Ectodermal cell (in vitro differentiated cells): ENCODE data around the gene CTCF.

Source experiments
- H3K27ac ChIP-seq: 2 replicates; pipeline ENCODE4 v1.7.0; 2013; ENCODE audit warnings: mild to moderate bottlenecking, low read depth, low read length; ENCODE audit not compliant: insufficient read depth, poor library complexity, severe bottlenecking
- H3K27me3 ChIP-seq: 2 replicates; pipeline ENCODE4 v1.7.0; 2013; ENCODE audit warnings: mild to moderate bottlenecking, low read length; ENCODE audit not compliant: insufficient read depth, control insufficient read depth, poor library complexity, severe bottlenecking
- H3K36me3 ChIP-seq: one replicate; pipeline ENCODE4 v1.7.0; 2013; ENCODE audit warnings: low read length; ENCODE audit not compliant: control insufficient read depth, insufficient read depth
- H3K4me1 ChIP-seq: one replicate; pipeline ENCODE4 v1.7.0; 2013; ENCODE audit warnings: low read length; ENCODE audit not compliant: control insufficient read depth, insufficient read depth
- H3K4me3 ChIP-seq: 2 replicates; pipeline ENCODE4 v1.7.0; 2013; ENCODE audit warnings: low read depth, low read length, control low read depth; ENCODE audit not compliant: insufficient read depth
- H3K9me3 ChIP-seq: 2 replicates; pipeline ENCODE4 v1.7.0; 2013; ENCODE audit warnings: mild to moderate bottlenecking, low read length, moderate library complexity; ENCODE audit not compliant: control insufficient read depth
- WGBS, 2 experiments: methylation state at CpG; one replicate each; pipeline ENCODE4 v1.1.7; 2013; ENCODE audit warnings: missing lambda C conversion rate in 2 of 2; 5-methylcytosine and 5-hydroxymethylcytosine counted together

The CTCF gene

DNA sequence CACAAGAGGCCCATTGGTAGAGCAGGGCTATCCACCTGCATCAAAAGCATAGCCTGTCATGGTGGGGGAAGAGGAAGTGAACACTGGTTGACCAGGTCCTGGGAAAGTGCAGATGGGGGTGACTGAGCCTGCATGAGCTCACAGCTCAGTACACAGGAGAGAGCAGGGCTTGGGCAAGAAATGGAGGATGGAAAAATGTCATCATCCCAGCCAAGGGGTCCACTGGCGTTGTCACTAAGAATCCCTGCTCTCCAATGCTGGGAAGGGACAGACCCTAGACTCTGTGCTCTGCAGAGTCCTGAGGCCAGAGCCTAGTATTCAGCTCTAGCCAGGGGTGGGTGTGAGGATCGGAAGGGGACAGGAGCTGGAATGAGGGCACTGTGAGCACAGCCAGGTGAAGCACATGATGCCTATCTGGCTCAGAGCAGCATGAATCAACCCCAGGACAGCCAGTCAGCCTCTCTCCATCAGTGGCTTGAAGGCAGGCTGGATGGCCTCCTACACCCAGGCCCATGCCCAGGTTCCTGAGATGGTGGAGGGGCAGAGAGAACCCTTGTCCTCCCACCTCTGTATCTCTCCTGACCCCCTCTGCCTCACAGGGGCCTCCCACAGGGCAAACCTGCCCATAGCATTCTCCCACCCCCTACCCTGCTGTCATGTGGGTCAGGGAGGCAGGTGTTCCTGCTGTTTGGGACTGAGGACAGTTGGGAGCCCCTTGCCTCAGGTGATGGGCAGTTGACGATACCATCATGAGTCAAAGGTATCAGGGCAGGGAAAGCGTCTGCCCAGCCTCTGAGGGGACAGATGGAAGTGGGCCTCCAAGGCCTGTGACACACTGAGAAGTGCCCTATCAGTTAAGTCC is 13.8 kb upstream of the CTCF start:
- 92 to 93% methylated on average over 4 of the region's 4 CpGs for WGBS, 2 experiments
- Histone ChIP-seq H3K4me3 (no peak overlapping the region), H3K9me3 (no peaks in the 10 kb centered on the region), H3K4me1 (no peaks in the 10 kb centered on the region), H3K27me3 (no peaks in the 10 kb centered on the region), H3K27ac (no peak overlapping the region), H3K36me3 (no peaks in the 10 kb centered on the region)

DNA sequence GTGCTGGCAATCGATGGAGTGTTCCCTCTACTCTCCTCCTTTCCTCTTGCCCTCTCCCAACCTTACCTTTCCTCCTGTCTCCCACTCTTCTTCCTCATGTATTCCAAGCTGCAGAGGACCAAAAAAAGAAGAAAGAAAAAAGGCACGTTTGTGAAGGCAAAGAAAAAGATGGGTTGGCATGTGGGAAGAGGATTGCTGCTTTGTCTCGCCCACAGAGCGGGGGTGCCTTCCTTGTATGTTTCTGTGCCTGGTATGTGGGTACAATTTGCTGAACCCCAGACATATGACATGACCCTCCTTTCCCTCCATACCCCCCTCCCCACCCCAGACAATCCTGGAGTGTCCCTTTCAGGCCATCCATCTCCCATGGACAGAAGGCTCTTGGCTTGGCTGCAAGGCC is 13.1 kb upstream of the CTCF start:
- H3K4me1 ChIP-seq: no peaks in the 10 kb centered on the region
- 88 to 96% methylated on average over 4 of the region's 4 CpGs for WGBS, 2 experiments
- H3K27me3 ChIP-seq: no peaks in the 10 kb centered on the region
- H3K36me3 ChIP-seq: no peaks in the 10 kb centered on the region
- H3K9me3 ChIP-seq: no peaks in the 10 kb centered on the region
- H3K27ac ChIP-seq: no peak overlapping the region
- no peak overlapping the region for H3K4me3 ChIP-seq

DNA sequence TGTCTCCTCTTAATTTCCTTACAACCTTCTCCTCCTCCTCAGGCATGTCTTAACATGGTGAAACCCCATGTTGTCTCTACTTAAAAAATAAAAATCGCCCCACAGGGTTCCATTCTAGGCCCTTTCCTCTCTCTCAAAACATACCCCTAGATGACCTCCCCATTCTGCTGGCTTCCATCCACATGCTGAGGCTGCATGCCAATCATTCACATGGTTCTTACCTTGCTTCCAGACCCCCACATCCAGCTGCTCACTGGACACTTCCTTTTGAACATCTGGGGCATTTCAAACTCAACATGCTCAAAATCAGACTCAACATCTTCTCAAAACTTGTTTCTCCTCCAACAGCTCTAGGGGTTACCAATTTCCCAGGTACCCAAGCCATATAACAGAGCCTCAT is 12.4 kb upstream of the CTCF start:
- Histone ChIP-seq H3K9me3 (no peaks in the 10 kb centered on the region), H3K36me3 (no peaks in the 10 kb centered on the region), H3K27ac (no peak overlapping the region), H3K4me3 (no peak overlapping the region), H3K4me1 (no peaks in the 10 kb centered on the region), H3K27me3 (no peaks in the 10 kb centered on the region)
- 81 to 84% methylated on average over 1 of the region's 1 CpG for WGBS, 2 experiments

DNA sequence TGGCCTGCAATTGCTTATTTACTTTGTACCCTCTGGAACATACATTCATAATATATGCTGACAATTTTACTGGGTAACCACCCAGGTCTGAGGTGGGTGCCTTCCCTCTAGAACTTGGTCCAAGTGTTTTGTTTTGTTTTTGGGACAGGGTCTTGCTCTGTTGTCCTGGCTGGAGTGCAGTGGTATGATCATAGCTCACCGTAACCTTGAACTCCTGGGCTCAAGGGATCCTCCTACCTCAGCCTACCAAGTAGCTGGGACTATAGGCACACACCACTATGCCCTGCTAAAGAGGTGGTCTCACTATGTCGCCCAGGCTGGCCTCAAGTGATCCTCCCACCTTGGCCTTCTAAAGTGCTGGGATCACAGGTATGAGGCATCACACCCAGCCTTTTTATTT is 11.2 kb upstream of the CTCF start:
- Histone ChIP-seq H3K36me3 (no peaks in the 10 kb centered on the region), H3K27me3 (no peaks in the 10 kb centered on the region)
- 91 to 93% methylated on average over 2 of the region's 2 CpGs for WGBS, 2 experiments

DNA sequence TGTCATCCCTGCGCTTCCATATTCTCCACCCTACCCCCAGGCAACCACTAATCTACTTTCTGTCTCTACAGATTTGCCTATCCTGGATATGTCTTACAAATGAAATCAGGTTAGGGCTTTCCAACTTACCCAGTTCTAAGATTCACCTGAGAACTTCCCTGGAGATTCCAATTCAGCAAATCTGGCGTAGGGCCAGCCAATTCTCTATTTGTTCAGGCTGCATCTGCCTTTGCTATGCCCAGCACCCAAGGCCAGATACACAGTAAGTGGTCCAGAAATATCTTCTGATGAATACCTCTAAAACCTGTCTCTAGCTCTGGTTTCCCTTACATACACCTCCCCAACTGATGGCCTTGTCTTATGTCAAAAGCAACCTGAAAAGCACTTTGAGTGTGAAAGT is 10.4 kb upstream of the CTCF start:
- Histone ChIP-seq H3K4me1 (no peaks in the 10 kb centered on the region), H3K27ac (no peak overlapping the region), H3K36me3 (no peaks in the 10 kb centered on the region), H3K9me3 (no peaks in the 10 kb centered on the region), H3K4me3 (no peak overlapping the region), H3K27me3 (no peaks in the 10 kb centered on the region)
- 93 to 95% methylated on average over 2 of the region's 2 CpGs for WGBS, 2 experiments

More for the DNA sequence above, 11.2 kb upstream of the CTCF start:
- no peak overlapping the region for H3K27ac ChIP-seq
- H3K4me1 ChIP-seq: no peaks in the 10 kb centered on the region
- H3K4me3 ChIP-seq: no peak overlapping the region
- H3K9me3 ChIP-seq: no peaks in the 10 kb centered on the region

DNA sequence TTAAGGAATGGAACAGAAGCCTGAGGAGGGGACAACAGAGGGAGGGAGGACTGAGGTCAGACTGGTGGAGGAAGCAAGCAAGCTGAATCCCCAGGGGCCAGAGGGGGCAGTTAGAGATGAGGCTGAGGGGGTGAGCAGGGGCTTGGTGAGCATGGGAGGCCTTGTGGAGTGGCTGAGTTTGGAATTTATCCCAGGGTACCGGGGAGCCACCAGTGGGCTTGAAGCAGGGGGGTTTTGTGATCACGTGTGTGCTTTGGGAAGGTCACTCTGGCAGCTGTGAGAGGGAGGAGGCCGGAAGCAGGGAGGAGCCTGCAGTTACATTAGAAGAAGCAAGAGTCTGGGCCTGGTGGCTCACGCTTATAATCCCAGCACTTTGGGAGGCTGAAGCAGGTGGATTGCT is 9.8 kb upstream of the CTCF start:
- Histone ChIP-seq H3K36me3 (no peaks in the 10 kb centered on the region), H3K4me3 (no peak overlapping the region), H3K9me3 (no peaks in the 10 kb centered on the region), H3K27ac (no peak overlapping the region), H3K27me3 (no peaks in the 10 kb centered on the region), H3K4me1 (no peaks in the 10 kb centered on the region)
- 65 to 78% methylated on average over 4 of the region's 4 CpGs for WGBS, 2 experiments

DNA sequence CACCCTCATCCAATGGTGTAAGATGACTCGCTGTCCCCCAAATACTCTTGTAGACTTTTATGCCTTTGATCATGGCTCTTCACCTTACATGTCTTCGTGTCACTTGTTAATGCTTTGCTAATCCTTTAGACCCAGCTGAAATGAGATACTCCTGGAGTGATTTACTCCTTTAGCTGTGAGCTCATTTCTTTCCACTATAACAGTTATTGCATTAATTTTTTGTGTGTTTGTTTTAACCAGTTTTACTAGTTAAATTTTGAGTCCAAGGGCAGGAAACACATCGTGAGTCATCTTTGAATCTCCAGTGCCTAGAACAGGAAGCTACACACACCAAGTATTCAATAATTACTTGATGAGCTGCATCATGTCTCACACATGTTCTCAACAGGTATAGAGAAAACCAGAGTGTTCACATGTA is 6.5 kb upstream of the CTCF start:
- H3K9me3 ChIP-seq: no peaks in the 10 kb centered on the region
- no peak overlapping the region for H3K27ac ChIP-seq
- WGBS, 2 experiments: 92 to 96% methylated on average over 3 of the region's 3 CpGs

DNA sequence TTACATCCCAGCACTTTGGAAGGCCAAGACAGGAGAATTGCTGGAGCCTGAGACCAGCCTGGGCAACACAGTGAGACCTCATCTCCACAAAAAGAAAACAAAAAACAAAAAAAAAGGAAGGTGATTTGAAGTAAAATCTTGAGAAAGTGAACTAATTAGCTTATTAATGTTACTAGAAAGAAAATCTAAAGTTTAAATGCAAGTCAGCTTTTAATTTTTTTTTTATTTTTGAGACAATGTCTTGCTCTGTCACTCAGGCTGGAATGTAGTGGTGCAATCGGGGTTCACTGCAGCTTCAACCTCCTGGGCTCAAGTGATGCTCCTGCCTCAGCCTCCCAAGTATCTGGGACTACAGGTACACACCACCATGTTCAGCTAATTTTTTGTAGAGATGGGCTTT is 3.5 kb upstream of the CTCF start:
- WGBS, 2 experiments: 94 to 100% methylated on average over 1 of the region's 1 CpG
- Histone ChIP-seq H3K4me1 (peaks cover 6% of the 10 kb centered on the region), H3K27ac (no peak overlapping the region), H3K4me3 (no peak overlapping the region), H3K27me3 (no peaks in the 10 kb centered on the region), H3K9me3 (no peaks in the 10 kb centered on the region), H3K36me3 (no peaks in the 10 kb centered on the region)

More for the DNA sequence above, 6.5 kb upstream of the CTCF start:
- H3K27me3 ChIP-seq: no peaks in the 10 kb centered on the region
- H3K4me3 ChIP-seq: no peak overlapping the region
- no peaks in the 10 kb centered on the region for H3K36me3 ChIP-seq
- peaks cover under 1% of the 10 kb centered on the region for H3K4me1 ChIP-seq

DNA sequence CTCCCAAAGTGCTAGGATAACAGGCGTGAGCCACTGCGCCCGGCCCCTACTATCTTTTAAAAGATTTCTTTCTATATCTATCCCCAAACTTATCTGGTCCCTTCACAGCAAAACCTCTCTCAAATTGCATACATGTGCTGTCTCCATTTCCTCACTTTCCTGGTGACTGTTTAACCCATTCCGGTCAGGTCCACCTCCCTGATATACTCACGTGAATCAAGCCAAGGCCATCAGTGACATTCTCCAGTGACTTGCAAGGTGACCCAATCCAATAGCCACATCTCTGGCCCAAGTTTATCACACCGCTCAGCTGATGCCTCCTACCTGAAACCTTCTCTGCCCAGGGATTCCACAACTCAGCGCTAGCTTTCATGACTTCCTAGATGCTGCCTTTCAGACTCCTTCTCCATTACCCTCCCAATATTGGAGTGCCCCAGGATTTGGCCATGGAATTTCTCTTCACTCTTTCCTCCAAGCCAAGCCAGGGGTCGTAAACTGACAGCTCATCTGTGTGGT is 1.4 kb upstream of the CTCF start:
- no peaks in the 10 kb centered on the region for H3K9me3 ChIP-seq
- H3K36me3 ChIP-seq: no peaks in the 10 kb centered on the region
- H3K4me3 ChIP-seq: peak overlapping the region; percentile 97
- no peaks in the 10 kb centered on the region for H3K27me3 ChIP-seq
- H3K4me1 ChIP-seq: peaks cover 6% of the 10 kb centered on the region
- H3K27ac ChIP-seq: no peak overlapping the region
- WGBS, 2 experiments: 92 to 93% methylated on average over 8 of the region's 8 CpGs

DNA sequence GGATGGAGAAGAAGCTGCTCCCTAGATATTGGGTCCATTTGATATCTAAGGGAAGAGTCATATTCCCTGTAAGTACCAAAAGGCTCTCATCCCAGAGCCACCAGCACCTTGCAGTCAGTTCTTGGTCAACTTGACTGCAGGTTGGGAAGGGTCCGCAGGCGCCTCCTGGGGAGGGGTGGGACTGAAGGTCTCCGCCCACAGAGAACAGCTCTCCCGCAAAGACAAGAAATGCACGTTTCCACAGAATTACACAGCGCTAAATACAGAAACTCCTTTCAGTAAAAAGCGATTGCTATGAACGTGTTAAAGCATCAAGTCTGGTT is 864 bp upstream of the CTCF start:
- Histone ChIP-seq H3K4me1 (peaks cover 6% of the 10 kb centered on the region), H3K27me3 (no peaks in the 10 kb centered on the region), H3K27ac (peak overlapping the region; percentile 99), H3K36me3 (no peaks in the 10 kb centered on the region), H3K4me3 (peak overlapping the region; percentile 97), H3K9me3 (no peaks in the 10 kb centered on the region)
- 2 to 4% methylated on average over 8 of the region's 8 CpGs for WGBS, 2 experiments
